ENCODE data around the gene PAPLN.

PAPLN gene

GRCh38 chr14:73277376-73277775 is 40.1 kb downstream of the PAPLN start:
- Histone ChIP-seq H3K9me3 (ENCODE audit: severe bottlenecking) (no peaks in the 10 kb centered on the region), H3K4me3 (ENCODE audit: low read depth, low read length) (no peak overlapping the region), H3K27me3 (ENCODE audit: insufficient read depth, low read depth, severe bottlenecking) (no peaks in the 10 kb centered on the region), H3K27ac (no peak overlapping the region), H3K36me3 (peaks cover 67% of the 10 kb centered on the region)
- no peak for DNase-seq
- TF ChIP-seq CTCF (IDR thresholded peaks at IDR 0.05; ENCODE audit: low read depth, low read length): no peak

DNA sequence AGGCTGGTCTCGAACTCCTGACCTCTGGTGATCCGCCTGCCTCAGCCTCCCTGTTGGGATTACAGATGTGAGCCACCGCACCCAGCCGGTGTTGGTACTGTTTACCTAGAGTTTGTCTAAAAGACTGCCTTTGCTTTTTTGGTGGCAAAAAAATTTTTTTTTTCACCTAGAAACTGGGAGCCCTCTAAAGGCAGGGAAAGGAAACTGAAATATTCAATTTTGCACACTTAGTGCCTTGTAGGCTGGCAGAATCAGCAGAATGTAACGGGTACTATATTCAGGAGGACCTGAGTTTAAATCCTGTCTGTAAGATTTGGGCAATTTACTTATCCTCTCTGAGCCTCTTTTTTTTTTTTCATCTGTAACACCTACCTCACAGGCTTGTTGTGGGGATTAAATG is 43.6 kb downstream of the PAPLN start:
- Histone ChIP-seq H3K36me3 (peaks cover 81% of the 10 kb centered on the region), H3K27ac (no peak overlapping the region)
- no peak for TF ChIP-seq CTCF (IDR thresholded peaks at IDR 0.05; ENCODE audit: low read depth, low read length)

DNA sequence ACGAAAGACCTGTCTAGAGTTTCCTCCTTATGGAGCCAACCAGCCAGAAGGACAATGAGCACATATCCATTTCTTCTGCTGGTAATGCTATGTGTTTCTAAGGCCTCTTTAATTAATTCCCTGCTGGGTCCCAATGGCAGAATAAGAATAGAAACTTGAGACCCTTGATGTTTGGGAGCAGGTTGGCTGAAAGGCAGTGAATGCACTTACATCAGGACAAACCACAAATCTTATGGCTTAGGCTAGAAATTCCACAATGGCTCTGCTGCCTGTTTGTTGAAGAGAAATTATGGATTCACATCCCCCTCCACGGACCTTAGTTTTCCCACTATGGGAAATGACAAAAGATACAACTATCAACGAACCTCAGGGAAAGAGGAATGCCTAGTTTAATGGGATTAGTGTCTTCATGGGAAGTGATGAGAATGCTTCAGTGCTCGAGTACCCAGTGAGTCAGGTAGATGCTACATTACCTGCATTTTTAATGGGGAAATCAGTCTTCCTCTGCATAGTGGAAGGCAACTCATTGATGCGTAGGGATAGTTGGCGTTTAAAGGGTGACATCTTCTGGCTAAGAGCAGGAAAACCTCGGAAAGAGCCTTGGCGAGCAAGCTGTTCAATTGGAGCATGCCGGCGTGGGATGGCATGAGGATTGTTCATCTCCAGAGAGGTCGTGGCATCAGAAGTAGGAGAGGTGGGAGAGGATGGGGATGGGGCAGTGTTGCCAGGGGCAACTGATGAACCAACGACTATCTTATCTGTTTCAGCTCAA is 46.5 kb downstream of the PAPLN start:
- no peak overlapping the region for H3K27ac ChIP-seq

More for the DNA sequence above, 43.6 kb downstream of the PAPLN start:
- no peak overlapping the region for H3K4me3 ChIP-seq (ENCODE audit: low read depth, low read length)
- DNase-seq: no peak
- H3K27me3 ChIP-seq (ENCODE audit: insufficient read depth, low read depth, severe bottlenecking): no peaks in the 10 kb centered on the region
- no peaks in the 10 kb centered on the region for H3K9me3 ChIP-seq (ENCODE audit: severe bottlenecking)

DNA sequence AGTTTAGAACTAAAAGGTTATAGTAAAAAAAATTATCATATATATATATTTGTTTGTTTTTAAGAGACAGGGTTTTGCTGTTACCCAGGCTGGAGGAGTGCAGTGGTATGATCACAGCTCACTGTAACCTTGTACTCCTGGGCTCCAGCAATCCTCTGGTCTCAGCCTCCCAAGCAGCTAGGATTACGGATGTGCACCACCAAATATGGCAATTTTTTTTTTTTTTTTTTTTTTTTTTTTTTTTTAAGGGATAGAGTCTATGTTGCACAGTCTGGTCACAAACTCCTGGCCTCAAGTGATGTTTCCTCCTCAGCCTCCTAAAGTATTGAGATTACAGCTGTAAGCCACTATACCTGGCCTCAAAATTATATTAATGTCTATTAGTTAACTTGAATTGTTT is 48.7 kb downstream of the PAPLN start:
- Histone ChIP-seq H3K4me3 (ENCODE audit: low read depth, low read length) (no peak overlapping the region), H3K27ac (no peak overlapping the region), H3K36me3 (peaks cover 69% of the 10 kb centered on the region), H3K27me3 (ENCODE audit: insufficient read depth, low read depth, severe bottlenecking) (no peaks in the 10 kb centered on the region), H3K9me3 (ENCODE audit: severe bottlenecking) (no peaks in the 10 kb centered on the region)
- no peak for DNase-seq
- TF ChIP-seq CTCF (IDR thresholded peaks at IDR 0.05; ENCODE audit: low read depth, low read length): no peak

More for the DNA sequence above, 46.5 kb downstream of the PAPLN start:
- Histone ChIP-seq H3K36me3 (peaks cover 79% of the 10 kb centered on the region), H3K4me3 (ENCODE audit: low read depth, low read length) (no peak overlapping the region), H3K9me3 (ENCODE audit: severe bottlenecking) (no peaks in the 10 kb centered on the region), H3K27me3 (ENCODE audit: insufficient read depth, low read depth, severe bottlenecking) (no peaks in the 10 kb centered on the region)
- DNase-seq: no peak
- TF ChIP-seq CTCF (IDR thresholded peaks at IDR 0.05; ENCODE audit: low read depth, low read length): peak; percentile 47; the same call in 1 of the 2 replicates

- DNase-seq: no peak
- Histone ChIP-seq H3K27me3 (ENCODE audit: insufficient read depth, low read depth, severe bottlenecking) (no peaks in the 10 kb centered on the region), H3K27ac (no peak overlapping the region), H3K4me3 (ENCODE audit: low read depth, low read length) (no peak overlapping the region), H3K9me3 (ENCODE audit: severe bottlenecking) (no peaks in the 10 kb centered on the region), H3K36me3 (peaks cover 68% of the 10 kb centered on the region)
- TF ChIP-seq CTCF (IDR thresholded peaks at IDR 0.05; ENCODE audit: low read depth, low read length): no peak
Measured at GRCh38 chr14:73286598-73286997, 49.3 kb downstream of the PAPLN start.

GRCh38 chr14:73287071-73287470 is 49.8 kb downstream of the PAPLN start:
- TF ChIP-seq CTCF (IDR thresholded peaks at IDR 0.05; ENCODE audit: low read depth, low read length): no peak
- no peak overlapping the region for H3K27ac ChIP-seq
- H3K9me3 ChIP-seq (ENCODE audit: severe bottlenecking): no peaks in the 10 kb centered on the region
- H3K36me3 ChIP-seq: peaks cover 68% of the 10 kb centered on the region
- no peaks in the 10 kb centered on the region for H3K27me3 ChIP-seq (ENCODE audit: insufficient read depth, low read depth, severe bottlenecking)
- DNase-seq: no peak
- H3K4me3 ChIP-seq (ENCODE audit: low read depth, low read length): no peak overlapping the region

All from WERI-Rb-1 (cell line).